Stimulated activated CD4-positive, alpha-beta T cell treated with anti-CD3 and anti-CD28 coated beads, Interleukin-12 subunit alpha, Interleukin-12 subunit beta, amount 100 ng/mL, for 48 hours (primary cell): ENCODE results near the gene PPP6R2.

Experiments
- DNase-seq, 3 donors: peaks; one replicate each; pipeline ENCODE4 v3.0.0-alpha.2; 2020; ENCODE audit warnings: low read depth in 2 of 3, low spot score in 1 of 3

Gene PPP6R2, protein sequence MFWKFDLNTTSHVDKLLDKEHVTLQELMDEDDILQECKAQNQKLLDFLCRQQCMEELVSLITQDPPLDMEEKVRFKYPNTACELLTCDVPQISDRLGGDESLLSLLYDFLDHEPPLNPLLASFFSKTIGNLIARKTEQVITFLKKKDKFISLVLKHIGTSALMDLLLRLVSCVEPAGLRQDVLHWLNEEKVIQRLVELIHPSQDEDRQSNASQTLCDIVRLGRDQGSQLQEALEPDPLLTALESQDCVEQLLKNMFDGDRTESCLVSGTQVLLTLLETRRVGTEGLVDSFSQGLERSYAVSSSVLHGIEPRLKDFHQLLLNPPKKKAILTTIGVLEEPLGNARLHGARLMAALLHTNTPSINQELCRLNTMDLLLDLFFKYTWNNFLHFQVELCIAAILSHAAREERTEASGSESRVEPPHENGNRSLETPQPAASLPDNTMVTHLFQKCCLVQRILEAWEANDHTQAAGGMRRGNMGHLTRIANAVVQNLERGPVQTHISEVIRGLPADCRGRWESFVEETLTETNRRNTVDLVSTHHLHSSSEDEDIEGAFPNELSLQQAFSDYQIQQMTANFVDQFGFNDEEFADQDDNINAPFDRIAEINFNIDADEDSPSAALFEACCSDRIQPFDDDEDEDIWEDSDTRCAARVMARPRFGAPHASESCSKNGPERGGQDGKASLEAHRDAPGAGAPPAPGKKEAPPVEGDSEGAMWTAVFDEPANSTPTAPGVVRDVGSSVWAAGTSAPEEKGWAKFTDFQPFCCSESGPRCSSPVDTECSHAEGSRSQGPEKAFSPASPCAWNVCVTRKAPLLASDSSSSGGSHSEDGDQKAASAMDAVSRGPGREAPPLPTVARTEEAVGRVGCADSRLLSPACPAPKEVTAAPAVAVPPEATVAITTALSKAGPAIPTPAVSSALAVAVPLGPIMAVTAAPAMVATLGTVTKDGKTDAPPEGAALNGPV

GRCh38 chr22:50342651-50343540 lies at the start of gene PPP6R2:
PPP6R2 (plus strand) TSS chr22:50343327; CDS start chr22:50393909, 50,582 bp downstream.
- peak; percentile 76 to 87 (median 87) for DNase-seq

- no peak for DNase-seq
These were observed 49.4 kb upstream of the PPP6R2 start for GRCh38 chr22:50293441-50294318.

GRCh38 chr22:50294319-50294656 lies 48.8 kb upstream of the PPP6R2 start:
- DNase-seq: no peak

- no peak for DNase-seq
These were observed 46.3 kb upstream of the PPP6R2 start for GRCh38 chr22:50296658-50297490.

- no peak for DNase-seq
These were observed 45.4 kb upstream of the PPP6R2 start for GRCh38 chr22:50297510-50298265.

- DNase-seq: no peak
These were observed 44.9 kb upstream of the PPP6R2 start for GRCh38 chr22:50298266-50298637.

DNA sequence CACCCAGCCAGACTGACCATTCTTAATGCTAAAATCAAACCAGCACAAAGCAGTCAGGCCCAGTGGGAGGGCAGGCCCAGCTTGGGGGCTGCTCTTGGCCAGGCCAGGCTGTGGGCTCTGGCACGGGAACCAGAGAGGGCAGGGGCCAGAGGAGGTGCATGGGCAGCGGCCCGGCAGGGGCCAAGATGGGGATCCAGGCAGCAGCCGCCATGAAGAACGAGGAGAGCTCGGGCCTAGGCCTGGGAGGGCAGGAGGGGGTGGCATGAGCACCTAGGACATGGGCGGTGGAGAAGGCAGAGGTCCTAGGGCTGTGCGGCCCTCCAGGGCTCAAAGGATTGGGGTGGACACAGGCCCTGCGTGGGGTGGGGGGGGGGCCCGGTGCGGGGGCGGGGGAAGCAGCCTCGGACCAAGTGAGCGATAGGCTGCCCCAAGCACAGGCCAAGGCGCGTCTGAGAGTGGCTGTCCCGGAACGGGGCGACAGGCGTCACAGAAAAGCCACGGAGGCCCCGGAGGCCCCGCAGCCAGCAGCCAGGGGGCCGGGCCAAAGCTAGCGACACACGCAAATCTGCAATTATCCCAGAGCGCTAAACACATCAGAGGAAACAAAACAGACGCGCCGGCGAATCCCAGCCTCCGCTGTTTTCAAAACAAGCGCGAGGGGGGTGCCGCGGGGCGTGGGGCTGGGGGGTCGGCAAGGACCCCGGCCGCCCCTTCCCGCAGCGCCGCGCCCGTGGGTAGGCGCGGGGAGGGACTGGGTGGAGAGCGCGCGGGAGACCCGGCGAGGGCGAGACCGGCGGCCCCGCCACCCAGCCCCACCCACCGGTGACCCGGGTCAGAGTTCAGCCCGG lies 44.0 kb upstream of the PPP6R2 start:
- no peak for DNase-seq

DNA sequence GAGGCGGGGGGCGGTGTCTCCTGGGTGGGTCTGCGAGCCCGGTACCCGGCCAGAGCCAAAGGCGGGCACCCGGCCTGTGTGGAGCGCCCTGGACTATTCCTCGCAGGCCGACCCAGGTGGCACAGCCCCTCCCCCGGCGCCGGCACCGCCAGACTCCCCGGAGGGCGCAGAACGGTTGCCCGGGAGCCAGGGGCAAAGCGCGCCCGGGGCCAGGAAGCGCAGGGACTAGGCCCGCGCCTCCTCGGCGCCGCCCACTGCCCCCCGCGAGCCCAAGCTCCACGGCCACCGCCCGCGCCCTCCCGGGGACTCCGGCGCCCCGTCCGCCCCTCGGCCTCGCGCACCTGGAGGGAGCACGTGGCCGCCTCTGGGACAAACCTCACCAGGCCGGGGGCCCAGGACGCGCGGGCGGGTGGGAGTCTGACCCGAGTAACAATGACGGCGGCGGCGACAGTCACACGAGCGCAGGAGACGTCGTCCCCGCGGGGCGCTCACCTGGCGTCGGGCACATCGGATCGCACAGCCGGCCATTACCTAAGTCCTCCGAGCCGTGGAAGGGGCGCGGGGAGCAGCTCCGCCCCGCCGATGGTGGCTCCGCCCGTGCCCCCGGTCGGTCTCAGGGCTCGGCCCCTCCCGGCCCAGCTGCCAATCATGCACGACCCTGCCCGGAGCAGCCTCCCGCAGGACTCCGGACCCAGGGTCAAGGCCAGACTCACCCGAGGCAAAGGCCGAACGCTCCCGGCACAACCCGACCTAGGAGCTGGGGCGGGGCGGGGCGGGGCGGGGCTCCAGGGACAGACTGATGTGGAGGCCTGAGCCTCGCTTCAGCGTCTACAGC lies 43.1 kb upstream of the PPP6R2 start:
- no peak for DNase-seq

- no peak for DNase-seq
These were observed 42.4 kb upstream of the PPP6R2 start for GRCh38 chr22:50300620-50301257.

- no peak for DNase-seq
These were observed 41.5 kb upstream of the PPP6R2 start for GRCh38 chr22:50301581-50301991.

DNA sequence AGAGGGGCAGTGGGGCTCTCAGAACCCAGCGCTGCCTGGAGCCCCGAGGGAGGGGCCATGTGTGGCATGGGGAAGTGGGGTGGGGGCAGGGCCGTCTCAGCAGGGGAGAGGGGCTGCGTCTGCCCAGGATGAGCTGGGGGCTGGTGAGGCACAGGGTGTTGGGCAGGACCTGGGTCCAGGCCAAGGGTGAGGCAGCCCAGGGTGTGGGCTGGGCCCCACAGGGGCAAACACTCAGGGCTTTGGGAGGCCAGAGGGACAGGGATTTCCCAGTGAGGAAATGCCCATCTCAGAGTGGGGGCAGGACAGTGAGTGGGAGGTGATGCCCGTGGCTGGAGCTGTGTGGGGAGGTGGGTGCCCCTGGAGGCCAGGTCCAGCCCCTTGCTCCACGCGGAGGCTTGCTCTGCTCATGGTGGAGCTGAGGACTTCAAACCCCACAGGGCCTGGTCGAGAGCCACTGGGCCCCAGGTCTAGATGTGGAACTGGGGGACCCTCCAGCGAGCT lies 41.0 kb upstream of the PPP6R2 start:
- no peak for DNase-seq

DNA sequence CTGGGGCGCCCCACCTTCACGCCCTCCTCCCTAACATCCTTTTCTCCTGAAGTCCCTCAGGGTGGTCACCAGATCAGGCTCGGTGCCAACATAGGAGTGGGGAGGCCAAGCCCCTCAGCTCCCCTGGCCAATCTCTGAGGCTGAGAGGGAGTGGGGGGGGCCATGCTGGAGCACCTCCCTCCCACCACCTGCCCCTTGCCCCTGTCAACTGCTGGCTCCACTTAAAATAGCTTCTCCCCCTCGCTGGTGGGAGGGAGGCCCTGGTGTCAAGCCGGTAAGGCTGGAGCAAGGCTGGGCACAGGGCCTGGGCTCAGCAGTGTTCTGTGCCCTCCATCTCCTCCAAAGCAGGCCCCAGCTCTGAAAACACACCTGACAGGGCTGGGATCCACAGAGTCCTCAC lies 40.6 kb upstream of the PPP6R2 start:
- DNase-seq: no peak

- DNase-seq: no peak
These were observed 39.6 kb upstream of the PPP6R2 start for GRCh38 chr22:50303515-50303847.

DNA sequence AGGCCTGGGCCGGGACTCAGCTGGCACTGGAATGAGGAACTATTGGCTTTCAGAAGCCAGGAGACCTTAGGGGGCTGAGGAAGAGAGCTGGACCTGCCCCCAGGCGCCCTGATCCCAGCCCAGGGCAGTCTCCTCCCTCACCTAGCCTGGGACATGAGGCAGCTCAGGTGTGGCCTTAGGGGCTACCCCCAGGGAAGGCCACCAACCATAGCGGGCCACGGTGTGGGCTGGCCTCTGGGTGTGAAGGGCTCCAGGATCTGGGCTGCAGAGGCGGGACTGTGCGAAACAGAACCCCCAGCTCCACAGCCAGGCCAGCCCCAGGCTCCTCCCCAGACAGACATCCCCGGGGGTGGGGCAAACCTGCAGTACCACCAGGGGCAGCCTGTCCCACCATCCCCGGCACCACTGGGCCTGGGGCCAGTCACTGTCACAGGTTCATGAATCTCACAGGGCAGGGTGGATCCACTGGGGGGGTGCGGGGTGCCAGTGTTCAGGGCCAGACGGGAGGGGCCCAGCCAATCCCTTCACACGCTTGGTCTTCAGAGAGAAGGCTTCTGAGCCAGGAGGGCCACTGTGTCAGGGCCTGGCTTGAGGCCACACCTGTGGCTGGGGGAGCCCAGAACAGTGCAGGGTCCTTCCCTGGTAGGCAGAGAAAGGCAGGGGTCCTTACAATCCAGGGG lies 39.1 kb upstream of the PPP6R2 start:
- DNase-seq: no peak

GRCh38 chr22:50304528-50305392 lies 38.4 kb upstream of the PPP6R2 start:
- no peak for DNase-seq
